HCT116 (cell line): ENCODE data around the gene TMEM164. TPM values are rescaled to one million over a fixed set of nuclear protein-coding genes. Genes with fewer than 3 reads are reported as not detected.

Source experiments
- ATAC-seq: fragments of 200-7000 bp; cut with Tn5 transposase; 2 replicates; pipeline ENCODE4 v1.9.1; 2020; ENCODE audit warnings: mild to moderate bottlenecking, moderate library complexity
- BruUV-seq: library from RNA; stranded (reverse); fragments of 400-500 nt; replicated peaks from 2 replicates; lab custom pipeline; 2021; lab: Mats Ljungman, UMichigan
- CTCF ChIA-PET: fragments of 300-600 bp; sonication (Branson Sonifier 250); formaldehyde crosslinking; loops from one replicate; lab custom pipeline; 2021; ENCODE audit warnings: antibody characterized with exemption; lab: Charles Lee
- POLR2A ChIA-PET: fragments of 300-600, 350-600 bp; sonication (Branson Sonifier 250); formaldehyde crosslinking; loops from one replicate; lab custom pipeline; 2021; ENCODE audit warnings: antibody characterized with exemption; lab: Charles Lee
- RAD21 ChIA-PET, 2 experiments: fragments of 300-600 bp; sonication (Branson Sonifier 250); formaldehyde crosslinking; loops; one replicate each; lab custom pipeline; 2023; ENCODE audit warnings: low total read pairs in 2 of 2; ENCODE audit not compliant: uncharacterized antibody in 2 of 2, unreplicated experiment in 2 of 2, low non-redundant PET in 1 of 2; lab: Charles Lee
- DNase-seq: peaks from one replicate; pipeline ENCODE4 v3.0.0-alpha.2; 2010; ENCODE audit warnings: low read depth, low spot score
- H2AFZ ChIP-seq: fragments of 200-600 bp; shearing (Covaris generic), sonication (generic); 2 replicates; pipeline ENCODE4 v1.6.1; 2017; ENCODE audit warnings: low read depth, mixed run types, mixed read lengths, antibody characterized with exemption, low read length; ENCODE audit not compliant: poor library complexity, severe bottlenecking
- H3K27ac ChIP-seq: 2 replicates; pipeline ENCODE4 v1.5.1; 2012; ENCODE audit warnings: low read depth, low read length
- H3K27me3 ChIP-seq: fragments of 200-600 bp; sonication (generic); 2 replicates; pipeline ENCODE4 v1.6.1; 2016; ENCODE audit warnings: mixed run types, low read length, mixed read lengths; ENCODE audit not compliant: insufficient read depth
- H3K36me3 ChIP-seq, 2 experiments: fragments of 200-500 bp in 1 of 2; fragments of 200-600 bp in 1 of 2; sonication (Bioruptor generic) in 1 of 2; sonication (generic) in 1 of 2; 2 replicates each; pipeline versions ENCODE4 v1.5.1 to v1.6.1; 2014 to 2016; ENCODE audit warnings: low read length in 2 of 2, inconsistent platforms in 1 of 2, mixed read lengths in 1 of 2, mixed run types in 1 of 2; ENCODE audit not compliant: insufficient read depth in 2 of 2, control insufficient read depth in 1 of 2
- H3K4me1 ChIP-seq, 2 experiments: fragments of 200-600 bp in 1 of 2; sonication (generic) in 1 of 2; 2 replicates each; pipeline versions ENCODE4 v1.5.1 to v1.6.1; 2012 to 2017; ENCODE audit warnings: low read length in 2 of 2, inconsistent platforms in 1 of 2, mild to moderate bottlenecking in 1 of 2, mixed read lengths in 1 of 2, mixed run types in 1 of 2, moderate library complexity in 1 of 2; ENCODE audit not compliant: insufficient read depth in 2 of 2, control insufficient read depth in 1 of 2
- H3K4me2 ChIP-seq: fragments of 200-600 bp; sonication (generic); 2 replicates; pipeline ENCODE4 v1.6.1; 2017; ENCODE audit warnings: mixed run types, low read length, mixed read lengths
- H3K4me3 ChIP-seq, 2 experiments: fragments of 200-600 bp in 1 of 2; sonication (generic) in 1 of 2; replicated peaks in 1 of 2; 2 replicates each; pipeline ENCODE4 v1.5.1; 2011 to 2016; ENCODE audit warnings: low read length in 2 of 2, control low read depth in 1 of 2, low read depth in 1 of 2, mild to moderate bottlenecking in 1 of 2, mixed read lengths in 1 of 2, mixed run types in 1 of 2
- H3K79me2 ChIP-seq: fragments of 200-600 bp; sonication (generic); 2 replicates; pipeline ENCODE4 v1.6.1; 2017; ENCODE audit warnings: mild to moderate bottlenecking, mixed run types, low read length, moderate library complexity, mixed read lengths; ENCODE audit not compliant: insufficient read depth
- H3K9ac ChIP-seq: fragments of 200-600 bp; sonication (generic); 2 replicates; pipeline ENCODE4 v1.6.1; 2016; ENCODE audit warnings: low read length, mixed read lengths
- H3K9me2 ChIP-seq: fragments of 200-600 bp; sonication (generic), shearing (Covaris generic); 2 replicates; pipeline ENCODE4 v1.6.1; 2017; ENCODE audit warnings: mixed run types, mild to moderate bottlenecking, moderate library complexity; ENCODE audit not compliant: insufficient read depth
- H3K9me3 ChIP-seq, 2 experiments: fragments of 200-500 bp in 1 of 2; fragments of 200-600 bp in 1 of 2; sonication (Bioruptor generic) in 1 of 2; sonication (generic) in 1 of 2; 2 replicates each; pipeline ENCODE4 v1.6.1; 2014 to 2017; ENCODE audit warnings: low read length in 2 of 2, mixed read lengths in 2 of 2, inconsistent platforms in 1 of 2, low read depth in 1 of 2, mild to moderate bottlenecking in 1 of 2, mixed run types in 1 of 2, moderate library complexity in 1 of 2; ENCODE audit not compliant: control insufficient read depth in 1 of 2, insufficient read depth in 1 of 2
- H4K20me1 ChIP-seq: fragments of 200-600 bp; sonication (generic), shearing (Covaris generic); 2 replicates; pipeline ENCODE4 v1.6.1; 2017; ENCODE audit warnings: mixed run types, mild to moderate bottlenecking, moderate library complexity; ENCODE audit not compliant: insufficient read depth
- CBX3 ChIP-seq: IDR thresholded peaks from 2 replicates; pipeline ENCODE4 v1.6.1; 2012; ENCODE audit warnings: low read depth
- CEBPB ChIP-seq: IDR thresholded peaks from 2 replicates; pipeline ENCODE4 v1.6.1; 2012; ENCODE audit warnings: low read depth
- CTCF ChIP-seq, 3 experiments: fragments of 200-600 bp in 1 of 3; sonication (generic) in 1 of 3; IDR thresholded peaks in 2 of 3; conservative IDR thresholded peaks in 1 of 3; 2 replicates each; pipeline ENCODE4 v1.5.1; 2012 to 2017; ENCODE audit warnings: low read depth in 2 of 3, low read length in 2 of 3, antibody characterized with exemption in 1 of 3, borderline replicate concordance in 1 of 3, control low read depth in 1 of 3, mild to moderate bottlenecking in 1 of 3, mixed read lengths in 1 of 3, mixed run types in 1 of 3, moderate library complexity in 1 of 3; ENCODE audit not compliant: insufficient read depth in 1 of 3
- ELF1 ChIP-seq: IDR thresholded peaks from 2 replicates; pipeline ENCODE4 v1.6.1; 2012; ENCODE audit warnings: low read depth, borderline replicate concordance
- EZH2phosphoT487 ChIP-seq: fragments of 200-600 bp; IDR thresholded peaks from 2 replicates; pipeline ENCODE4 v1.6.1; 2018; ENCODE audit warnings: antibody characterized with exemption, borderline replicate concordance
- FOSL1 ChIP-seq: IDR thresholded peaks from 2 replicates; pipeline ENCODE4 v1.6.1; 2012; ENCODE audit warnings: low read depth
- JUND ChIP-seq: IDR thresholded peaks from 2 replicates; pipeline ENCODE4 v1.6.1; 2012
- MAX ChIP-seq: IDR thresholded peaks from 2 replicates; pipeline ENCODE4 v1.6.1; 2012
- POLR2A ChIP-seq: IDR thresholded peaks from 2 replicates; pipeline ENCODE4 v1.7.0; 2011; ENCODE audit warnings: borderline replicate concordance; ENCODE audit not compliant: insufficient read depth, insufficient read length; ENCODE audit errors: extremely low read depth
- POLR2AphosphoS5 ChIP-seq: IDR thresholded peaks from 2 replicates; pipeline ENCODE4 v1.6.1; 2011; ENCODE audit warnings: mild to moderate bottlenecking, low read depth, low read length, moderate library complexity
- REST ChIP-seq: IDR thresholded peaks from 2 replicates; pipeline ENCODE4 v1.6.1; 2012; ENCODE audit warnings: low read depth
- SIN3A ChIP-seq: IDR thresholded peaks from 2 replicates; pipeline ENCODE4 v1.6.1; 2012; ENCODE audit warnings: low read depth
- SP1 ChIP-seq: IDR thresholded peaks from 2 replicates; pipeline ENCODE4 v1.6.1; 2012; ENCODE audit warnings: low read depth
- SRF ChIP-seq: IDR thresholded peaks from 2 replicates; pipeline ENCODE4 v1.6.1; 2012; ENCODE audit warnings: low read depth
- TCF7L2 ChIP-seq: IDR thresholded peaks from 2 replicates; pipeline ENCODE4 v1.7.0; 2011; ENCODE audit warnings: borderline replicate concordance, inconsistent platforms; ENCODE audit not compliant: insufficient read depth, insufficient read length; ENCODE audit errors: extremely low read depth
- YY1 ChIP-seq: IDR thresholded peaks from 2 replicates; pipeline ENCODE4 v1.6.1; 2011; ENCODE audit warnings: low read length, low read depth, moderate library complexity, mild to moderate bottlenecking; ENCODE audit not compliant: insufficient replicate concordance; ENCODE audit errors: extremely low read depth
- ZBTB33 ChIP-seq: IDR thresholded peaks from 2 replicates; pipeline ENCODE4 v1.6.1; 2011; ENCODE audit warnings: mild to moderate bottlenecking, low read length, moderate library complexity; ENCODE audit not compliant: insufficient replicate concordance; ENCODE audit errors: extremely low read depth
- ZFX ChIP-seq: fragments of 450-650 bp; IDR thresholded peaks from 2 replicates; pipeline ENCODE4 v1.6.1; 2017
- ZNF274 ChIP-seq: fragments of 200-500 bp; sonication (Bioruptor generic); IDR thresholded peaks from 2 replicates; pipeline ENCODE4 v1.6.1; 2014; ENCODE audit warnings: mild to moderate bottlenecking, low read depth, low read length, inconsistent platforms
- intact Hi-C: fragments of 100-400 bp; cut with micrococcal nuclease; formaldehyde crosslinking; loops from 2 replicates; pipeline ENCODE4 v1.10.0; 2022
- total RNA-seq: library from RNA; stranded (reverse); gene quantifications from one replicate; pipeline ENCODE4 v1.2.1, GENCODE V29; 2021; ENCODE audit not compliant: unreplicated experiment

Gene TMEM164
- total RNA-seq, 1 experiment from 2014 or later, result 18.7 TPM

GRCh38 chrX:110015032-110015431, 12.1 kb downstream of the TMEM164 start:
- Histone ChIP-seq H4K20me1 (no peaks in the 10 kb centered on the region), H3K4me1 (no peaks in the 10 kb centered on the region), H3K4me2 (no peak overlapping the region), H3K9ac (no peak overlapping the region), H3K4me3 (no peak overlapping the region), H3K27ac (no peak overlapping the region), H3K9me2 (no peaks in the 10 kb centered on the region), H3K36me3 (no peaks in the 10 kb centered on the region), H3K79me2 (no peaks in the 10 kb centered on the region)
- no TSS peak for BruUV-seq
- no peak for TF ChIP-seq ZBTB33
- TF ChIP-seq CBX3, result no peak
- no peak for TF ChIP-seq MAX
- no peak for TF ChIP-seq ZNF274
- TF ChIP-seq SIN3A, result no peak
- no peak for TF ChIP-seq YY1
- TF ChIP-seq ZFX, result no peak
- TF ChIP-seq FOSL1, result no peak
- TF ChIP-seq EZH2phosphoT487, result no peak
- no peak for TF ChIP-seq CEBPB
- TF ChIP-seq ELF1, result no peak
- no peak for TF ChIP-seq REST
- TF ChIP-seq TCF7L2, result no peak
- no peak for TF ChIP-seq SRF
- no peak for TF ChIP-seq POLR2AphosphoS5
- TF ChIP-seq CTCF (IDR thresholded peaks at IDR 0.05 in 2 of 3, conservative IDR thresholded peaks at IDR 0.05 in 1 of 3; ENCODE audit: borderline replicate concordance in 1 of 3, insufficient read depth in 1 of 3, low read depth in 2 of 3, low read length in 2 of 3), result no peak
- no peak for TF ChIP-seq SP1
- TF ChIP-seq POLR2A, result no peak
- TF ChIP-seq JUND, result no peak
- TF ChIP-seq, all 23 proteins: peak for 0
- no peaks in the 10 kb centered on the region for H3K9me3 ChIP-seq
- no peak for ATAC-seq
- no peaks in the 10 kb centered on the region for H3K27me3 ChIP-seq
- ChIA-PET POLR2A (no interaction called here), RAD21 (no interaction called here), CTCF (no interaction called here)
- intact Hi-C loops, result no loop called here
- no peak for DNase-seq
- H2AFZ ChIP-seq, result no peak overlapping the region
